Measurements from ENCODE around the gene DYSF. TPM values are rescaled to one million over a fixed set of nuclear protein-coding genes. Genes with fewer than 3 reads are reported as not detected.

The DYSF gene
- total RNA-seq, 4 donors from 2014 or later: 4.2 to 12.0 (median 5.9) TPM

- Histone ChIP-seq H3K27me3 (no peaks in the 10 kb centered on the region), H3K36me3 (no peaks in the 10 kb centered on the region), H3K9me3 (no peaks in the 10 kb centered on the region), H3K27ac (no peak overlapping the region), H3K4me3 (no peak overlapping the region), H3K4me1 (peaks cover 0 to 16% (median 0%) of the 10 kb centered on the region in 4 donors)
- TF ChIP-seq CTCF (IDR thresholded peaks at IDR 0.05): no peak
- no peak for TF ChIP-seq EP300 (IDR thresholded peaks at IDR 0.05)
- TF ChIP-seq POLR2A (IDR thresholded peaks at IDR 0.05): no peak
- no peak for DNase-seq (ENCODE audit: low spot score in 2 of 2)
- 79 to 88% methylated on average over 4 of the region's 4 CpGs for whole genome bisulfite sequencing, 2 donors
These were observed 252.8 kb downstream of the DYSF start for GRCh38 chr2:71706121-71706520.

- Histone ChIP-seq H3K27me3 (no peaks in the 10 kb centered on the region), H3K36me3 (no peaks in the 10 kb centered on the region), H3K9me3 (no peaks in the 10 kb centered on the region), H3K4me1 (peaks cover 0 to 9% (median 0%) of the 10 kb centered on the region in 4 donors), H3K27ac (no peak overlapping the region), H3K4me3 (no peak overlapping the region)
- 83 to 86% methylated on average over 5 of the region's 5 CpGs for WGBS, 2 donors
- TF ChIP-seq EP300 (IDR thresholded peaks at IDR 0.05): no peak
- no peak for TF ChIP-seq POLR2A (IDR thresholded peaks at IDR 0.05)
- no peak for DNase-seq (ENCODE audit: low spot score in 2 of 2)
These were observed 253.5 kb downstream of the DYSF start for GRCh38 chr2:71706836-71707235.

DNA sequence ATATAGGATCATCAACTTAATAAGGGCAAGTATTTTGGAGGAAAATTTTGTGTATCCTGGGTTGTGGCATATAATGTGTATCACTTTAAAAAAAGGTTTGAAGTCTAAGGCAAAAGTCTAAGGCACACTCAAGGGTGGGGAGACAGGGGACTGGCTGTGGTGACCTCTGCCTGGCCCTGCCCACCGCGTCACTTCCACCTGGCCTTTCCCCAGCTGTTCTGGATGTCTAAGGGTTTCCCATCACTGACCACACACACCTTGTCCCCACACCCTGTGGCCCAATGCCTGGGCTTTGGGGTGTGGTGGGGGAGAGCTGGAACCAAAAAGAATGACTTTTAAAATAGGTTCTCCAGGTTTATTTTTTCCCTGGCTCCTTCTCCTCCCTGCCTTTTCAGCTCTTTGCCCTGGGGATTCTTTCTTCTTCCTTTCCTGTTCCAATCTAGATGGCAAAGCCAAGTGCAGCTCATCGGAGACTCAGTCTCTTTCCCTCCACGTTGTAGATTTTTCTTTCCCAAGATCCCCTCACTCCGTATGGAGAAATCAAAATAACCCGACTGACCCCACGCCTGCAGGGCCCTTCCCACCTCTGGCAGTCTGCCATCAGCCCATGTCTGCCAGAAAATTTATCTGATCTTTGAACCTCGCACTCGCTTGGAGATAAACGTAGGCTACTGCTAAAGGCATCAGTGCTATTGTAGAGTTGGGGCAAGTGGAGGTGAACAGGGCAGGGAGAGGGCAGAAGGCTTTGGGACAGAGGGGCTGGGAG, 257.2 kb downstream of the DYSF start:
- no peak for DNase-seq (ENCODE audit: low spot score in 2 of 2)
- TF ChIP-seq EP300 (IDR thresholded peaks at IDR 0.05) (no peak), POLR2A (IDR thresholded peaks at IDR 0.05) (no peak), CTCF (IDR thresholded peaks at IDR 0.05) (no peak)
- no peak overlapping the region for H3K27ac ChIP-seq
- H3K36me3 ChIP-seq: no peaks in the 10 kb centered on the region
- no peaks in the 10 kb centered on the region for H3K9me3 ChIP-seq
- H3K4me1 ChIP-seq: peaks cover 0 to 16% (median 0%) of the 10 kb centered on the region in 4 donors
- WGBS, 2 donors: 30 to 35% methylated on average over 10 of the region's 10 CpGs
- no peak overlapping the region for H3K4me3 ChIP-seq
- H3K27me3 ChIP-seq: no peaks in the 10 kb centered on the region

DNA sequence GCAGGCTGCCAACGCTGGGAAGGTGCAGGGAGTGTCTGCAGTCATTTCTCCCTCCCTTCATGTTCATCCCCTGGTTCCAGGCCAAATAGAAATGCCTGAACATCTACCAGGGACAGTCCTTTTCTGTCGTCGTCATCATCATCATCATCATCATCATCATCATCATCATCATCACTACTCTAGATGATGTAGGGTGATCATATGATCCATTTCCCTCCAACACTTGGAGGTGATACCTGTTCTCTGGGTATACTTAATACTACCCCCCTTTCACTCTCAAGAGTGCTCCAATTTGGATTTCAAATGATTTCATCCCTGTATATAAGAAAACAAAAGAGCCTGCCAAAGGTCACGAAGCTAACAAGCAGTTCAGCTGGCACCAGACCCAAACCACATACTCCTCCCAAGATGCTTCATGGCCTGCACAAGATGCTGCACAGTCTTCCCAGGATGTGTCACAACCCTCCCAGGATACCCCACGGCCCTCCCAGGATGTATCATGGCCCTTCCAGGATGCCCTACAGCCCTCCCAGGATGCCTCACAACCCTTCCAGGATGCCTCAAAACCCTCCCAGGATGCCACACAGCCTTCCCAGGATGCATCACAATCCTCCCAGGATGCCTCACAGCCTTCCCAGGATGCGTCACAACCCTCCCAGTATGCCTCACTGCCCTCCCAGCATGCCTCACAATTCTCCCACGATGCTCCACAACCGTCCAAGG, 257.9 kb downstream of the DYSF start:
- no peaks in the 10 kb centered on the region for H3K36me3 ChIP-seq
- TF ChIP-seq EP300 (IDR thresholded peaks at IDR 0.05) (no peak), POLR2A (IDR thresholded peaks at IDR 0.05) (no peak), CTCF (IDR thresholded peaks at IDR 0.05) (no peak)
- peak; percentile 34 to 62 for DNase-seq (ENCODE audit: low spot score in 2 of 2)
- WGBS, 2 donors: 52 to 60% methylated on average over 8 of the region's 8 CpGs
- no peaks in the 10 kb centered on the region for H3K9me3 ChIP-seq
- H3K4me1 ChIP-seq: peaks cover 0 to 18% (median 0%) of the 10 kb centered on the region in 4 donors
- H3K27ac ChIP-seq: no peak overlapping the region
- H3K27me3 ChIP-seq: no peaks in the 10 kb centered on the region
- H3K4me3 ChIP-seq: no peak overlapping the region

DNA sequence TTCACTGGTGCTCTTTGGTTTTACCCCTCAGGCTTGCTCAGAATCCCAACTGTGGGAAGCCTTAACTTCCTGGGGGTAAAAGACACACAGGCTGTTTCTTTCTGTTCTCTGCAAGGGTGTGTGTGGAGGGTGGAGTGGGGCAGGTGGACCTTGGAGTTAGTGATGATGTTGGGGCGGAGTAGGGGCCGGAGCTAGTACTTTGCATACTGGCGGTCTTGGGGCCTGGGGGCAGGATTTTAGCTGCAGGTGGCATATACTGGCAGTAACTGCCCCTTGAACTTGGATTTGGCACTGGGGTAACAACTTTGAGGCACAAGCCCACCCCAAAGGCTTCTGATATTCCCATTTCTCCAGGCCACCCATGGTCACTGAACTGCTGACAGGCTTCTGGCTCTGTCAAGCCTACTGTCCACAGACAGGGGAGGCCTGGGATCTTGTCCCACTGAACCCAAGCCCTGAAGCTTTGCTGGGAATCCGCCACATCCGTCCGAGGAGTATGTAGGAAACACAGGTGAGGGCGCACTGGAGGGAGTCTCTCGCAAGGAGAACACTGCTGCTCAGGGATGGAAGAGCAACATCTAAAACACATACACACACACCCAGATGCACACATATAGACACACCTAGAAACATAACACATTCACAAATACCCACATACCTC, 258.9 kb downstream of the DYSF start:
- Histone ChIP-seq H3K9me3 (no peaks in the 10 kb centered on the region), H3K4me3 (no peak overlapping the region), H3K27ac (no peak overlapping the region), H3K36me3 (no peaks in the 10 kb centered on the region), H3K27me3 (no peaks in the 10 kb centered on the region), H3K4me1 (peaks cover 0 to 24% (median 0%) of the 10 kb centered on the region in 4 donors)
- 96 to 97% methylated on average over 8 of the region's 8 CpGs for WGBS, 2 donors
- no peak for DNase-seq (ENCODE audit: low spot score in 2 of 2)
- TF ChIP-seq POLR2A (IDR thresholded peaks at IDR 0.05): no peak
- no peak for TF ChIP-seq CTCF (IDR thresholded peaks at IDR 0.05)
- TF ChIP-seq EP300 (IDR thresholded peaks at IDR 0.05): no peak
